Dermis microvascular lymphatic vessel endothelial cell (primary cell): Measurements from ENCODE around the gene ARHGEF33. TPM values are rescaled to one million over a fixed set of nuclear protein-coding genes. Genes with fewer than 3 reads are reported as not detected.
A peak's percentile ranks its signal among the peaks of the same experiment; 100 is the strongest.

Experiments
- DNase-seq, 2 donors: peaks; one replicate each; pipeline versions ENCODE4 v3.0.0 to v3.0.0-alpha.2; 2010; ENCODE audit warnings: low read depth in 2 of 2
- total RNA-seq: library from RNA; depleted of rRNA; stranded (reverse); fragments of >200 nt; gene quantifications from 2 replicates; pipeline ENCODE4 v1.2.1, GENCODE V29; 2014

The ARHGEF33 gene
- total RNA-seq, 1 donor from 2014 or later, result under 0.01 TPM

DNA sequence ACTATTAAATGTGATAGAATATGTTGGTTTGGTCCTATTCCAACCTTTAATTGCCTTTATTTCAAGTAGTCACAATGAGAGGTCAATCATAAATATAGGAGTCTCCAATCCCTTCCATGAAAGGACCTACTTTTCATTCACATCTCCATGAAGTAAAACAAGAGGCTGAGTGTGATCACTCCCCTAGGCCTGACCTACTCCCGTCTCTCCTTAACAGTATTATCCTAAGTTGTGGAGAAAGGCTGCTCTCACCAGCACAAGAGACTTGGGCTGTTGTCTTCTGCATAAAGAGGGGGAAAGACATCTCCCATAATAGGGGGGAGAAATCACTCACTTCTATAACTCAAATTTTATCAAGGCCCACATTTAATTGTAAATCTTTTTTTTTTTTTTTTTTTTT is 125.7 kb downstream of the ARHGEF33 start:
- DNase-seq, result no peak

GRCh38 chr2:39017334-39017733 is 127.7 kb downstream of the ARHGEF33 start:
- DNase-seq, result no peak

DNA sequence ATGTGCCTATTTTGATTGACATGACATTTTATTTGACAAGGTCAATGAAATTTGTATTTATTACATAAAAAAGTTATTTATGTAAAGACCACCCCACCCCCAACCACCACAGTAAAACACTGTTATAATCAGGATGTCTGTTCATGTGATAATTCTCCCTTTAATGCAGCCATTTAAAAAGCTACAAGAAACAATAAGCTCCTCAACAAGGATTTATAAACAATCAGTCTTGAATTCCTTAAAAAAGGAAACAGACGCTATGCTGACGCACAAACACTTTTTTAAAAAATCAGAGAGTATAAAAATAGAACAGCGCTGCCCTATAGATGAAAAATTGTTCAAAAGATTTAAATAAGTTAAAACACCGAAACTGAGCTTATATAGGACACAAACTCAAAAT is 129.0 kb downstream of the ARHGEF33 start:
- DNase-seq, result no peak

GRCh38 chr2:39020383-39020782 is 130.7 kb downstream of the ARHGEF33 start:
- no peak for DNase-seq

- DNase-seq, result no peak
Measured at GRCh38 chr2:39022642-39023235, 133.1 kb downstream of the ARHGEF33 start.

- DNase-seq, result peak in 1 of 2 donors; percentile 4
Measured at GRCh38 chr2:39023649-39024048, 134.0 kb downstream of the ARHGEF33 start.

DNA sequence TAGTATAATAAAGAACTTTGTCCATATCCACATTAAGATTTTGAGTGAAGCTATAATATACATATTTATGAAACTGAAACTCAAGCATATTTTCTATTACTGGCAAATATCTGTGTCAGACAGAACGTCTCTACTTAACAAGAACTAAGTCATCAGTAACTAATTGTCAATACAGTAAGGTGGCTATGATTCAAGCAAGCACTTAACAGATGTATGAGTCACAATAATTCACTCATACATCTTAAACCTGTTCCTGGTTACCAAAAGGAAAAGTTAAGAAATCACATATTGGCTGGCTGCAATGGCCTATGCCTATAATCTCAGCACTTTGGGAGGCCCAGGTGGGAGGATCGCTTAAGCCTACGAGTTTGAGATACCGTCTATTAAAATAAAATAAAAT is 135.2 kb downstream of the ARHGEF33 start:
- peak in 1 of 2 donors; percentile 2 for DNase-seq

Other genes with a start within 250 kb of the ARHGEF33 start
- gene GALM, start 223.8 kb upstream of the ARHGEF33 start, total RNA-seq, result 4.1 and 8.0 TPM in 2 replicates
- gene SRSF7, start 138.5 kb upstream of the ARHGEF33 start, total RNA-seq, result 105 and 107 TPM in 2 replicates
- 6.1 and 8.3 TPM in 2 replicates for gene GEMIN6, start 111.7 kb upstream of the ARHGEF33 start, total RNA-seq
- gene DHX57, start 13.9 kb upstream of the ARHGEF33 start, total RNA-seq, result 12.0 and 13.5 TPM in 2 replicates
- gene MORN2, start 13.9 kb upstream of the ARHGEF33 start, total RNA-seq, result 7.6 and 9.6 TPM in 2 replicates
- gene SOS1, start 231.2 kb downstream of the ARHGEF33 start, total RNA-seq, result 5.8 and 7.3 TPM in 2 replicates